NCI-H187 treated with DMSO at 0.1 percent for 48 hours (cell line): ENCODE data around the gene MB21D2.
"Not testable (repeated sequence)": the region's sequence is repeated elsewhere in the genome, so short reads cannot be mapped to it uniquely, and the experiment has no call there.

Experiments
- DNase-seq: peaks from one replicate; lab custom pipeline; 2025; lab: John Stamatoyannopoulos, UW

The MB21D2 gene

DNA sequence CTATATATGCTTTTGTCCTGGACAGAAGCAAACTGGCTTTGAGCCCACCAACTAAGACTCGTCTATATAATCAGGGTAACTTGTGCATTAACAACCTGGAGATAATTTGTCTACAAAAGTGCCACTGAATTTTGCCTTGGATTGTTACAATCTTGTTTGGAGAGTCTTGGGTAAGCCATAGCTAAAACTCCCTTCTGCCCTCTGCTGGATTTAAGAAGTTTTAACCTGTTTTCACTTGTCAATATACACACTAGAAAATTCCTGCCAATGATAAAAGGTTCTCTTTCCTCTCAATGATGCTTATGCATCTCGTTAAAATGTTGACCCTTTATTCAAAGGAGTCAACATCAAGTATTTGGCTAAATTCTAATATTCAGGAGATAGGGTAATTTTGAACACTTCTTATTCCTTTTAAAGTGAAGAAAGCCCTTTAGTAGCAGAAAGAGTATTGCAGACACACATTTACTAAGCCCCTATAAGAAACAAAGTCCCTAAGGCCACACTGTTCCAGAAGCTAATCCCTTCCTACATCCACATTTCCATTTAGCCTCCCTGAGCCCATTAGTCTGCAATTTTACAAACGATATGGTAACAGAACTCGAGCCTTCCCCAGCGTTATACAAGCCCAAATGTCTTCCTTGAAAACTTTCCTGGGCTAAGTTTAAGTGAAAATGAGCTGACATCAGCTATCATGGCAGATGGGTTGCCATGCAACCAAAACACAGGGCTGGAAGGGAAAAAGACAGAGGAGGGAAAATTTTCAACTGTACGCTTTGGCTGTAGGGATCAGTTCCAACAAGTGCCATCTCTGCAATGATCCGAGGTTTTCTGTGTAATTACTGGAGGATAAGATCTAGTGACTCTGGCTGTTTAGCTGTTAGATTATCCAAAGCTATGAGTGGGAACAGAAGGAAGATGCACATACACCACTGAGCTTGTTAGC, 114.4 kb downstream of the MB21D2 start:
- peak; percentile 22 for DNase-seq

DNA sequence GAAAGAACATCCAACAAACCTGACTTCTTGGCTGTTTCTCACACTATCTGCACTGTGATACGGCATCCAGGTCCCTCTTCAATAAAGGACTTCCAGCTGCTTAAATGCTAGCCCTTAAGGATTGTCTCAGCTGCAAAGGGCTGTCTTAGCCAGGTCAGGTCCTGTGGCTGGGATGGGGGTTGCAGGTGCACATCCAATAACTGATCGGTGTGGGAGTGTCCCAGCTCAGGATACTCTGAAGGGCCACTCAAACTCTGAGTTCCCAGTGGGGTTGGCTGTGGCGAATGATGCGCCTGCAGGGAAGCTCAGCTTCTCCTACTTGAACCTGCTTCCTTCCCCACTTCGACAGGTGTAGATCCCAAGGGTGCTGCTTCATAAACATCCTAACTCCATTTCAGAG, 115.7 kb downstream of the MB21D2 start:
- DNase-seq: no peak

DNA sequence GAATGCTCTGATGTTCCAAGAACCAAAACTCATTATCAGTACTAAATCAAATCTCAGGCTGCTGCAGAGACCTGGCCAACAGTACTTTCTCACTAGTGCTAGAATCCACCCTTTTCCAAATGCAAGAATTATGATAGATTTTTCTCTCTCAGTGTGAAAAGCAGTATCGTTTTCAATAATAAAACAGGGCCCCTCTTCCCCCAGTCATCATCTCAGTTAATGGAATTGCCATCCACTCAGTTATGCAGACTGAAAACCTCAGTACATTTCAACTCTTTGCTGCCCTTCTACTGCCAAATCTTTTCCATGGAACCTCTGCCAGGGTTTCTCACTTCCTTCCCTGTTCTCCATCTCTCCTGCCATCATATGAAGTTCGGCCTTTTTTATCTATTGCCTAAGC, 117.9 kb downstream of the MB21D2 start:
- no peak for DNase-seq

DNA sequence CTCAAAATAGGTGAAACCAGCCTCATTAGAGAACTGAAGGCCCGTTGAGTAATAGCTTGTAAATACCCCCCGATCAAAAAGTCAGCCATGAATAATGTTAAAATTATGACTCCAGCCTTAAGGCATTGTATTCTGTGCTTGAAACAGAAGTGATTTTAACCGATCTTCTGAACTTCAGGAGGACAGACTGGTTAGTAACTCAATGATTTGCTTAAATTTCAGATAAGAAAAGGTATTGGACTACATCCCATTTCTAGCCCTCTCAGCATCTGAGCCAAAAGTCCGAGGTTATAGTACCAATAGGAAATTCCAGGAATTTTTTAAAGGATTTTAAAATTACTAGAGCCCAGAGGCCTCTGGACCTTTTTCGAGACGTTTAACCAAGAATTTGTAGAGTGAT, 122.6 kb downstream of the MB21D2 start:
- DNase-seq: no peak

DNA sequence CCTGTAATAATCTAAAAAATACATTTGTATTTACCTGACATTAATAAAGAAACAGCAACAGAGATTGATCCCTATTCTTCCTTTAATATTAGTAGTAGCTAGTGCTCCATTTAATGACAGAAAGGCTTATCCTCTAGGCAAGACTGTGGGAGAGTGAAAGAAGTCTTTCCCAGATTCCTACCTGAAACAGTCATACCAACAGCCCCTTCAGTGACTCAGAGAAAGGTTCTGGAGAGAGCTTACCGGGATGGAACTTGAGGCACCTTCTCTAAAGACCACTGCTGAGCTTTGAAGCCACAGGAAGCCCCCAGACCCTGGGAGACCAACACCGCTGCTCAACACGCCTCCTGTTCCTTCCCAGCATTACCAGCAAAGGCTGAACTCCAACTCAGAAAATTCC, 123.4 kb downstream of the MB21D2 start:
- DNase-seq: no peak

DNA sequence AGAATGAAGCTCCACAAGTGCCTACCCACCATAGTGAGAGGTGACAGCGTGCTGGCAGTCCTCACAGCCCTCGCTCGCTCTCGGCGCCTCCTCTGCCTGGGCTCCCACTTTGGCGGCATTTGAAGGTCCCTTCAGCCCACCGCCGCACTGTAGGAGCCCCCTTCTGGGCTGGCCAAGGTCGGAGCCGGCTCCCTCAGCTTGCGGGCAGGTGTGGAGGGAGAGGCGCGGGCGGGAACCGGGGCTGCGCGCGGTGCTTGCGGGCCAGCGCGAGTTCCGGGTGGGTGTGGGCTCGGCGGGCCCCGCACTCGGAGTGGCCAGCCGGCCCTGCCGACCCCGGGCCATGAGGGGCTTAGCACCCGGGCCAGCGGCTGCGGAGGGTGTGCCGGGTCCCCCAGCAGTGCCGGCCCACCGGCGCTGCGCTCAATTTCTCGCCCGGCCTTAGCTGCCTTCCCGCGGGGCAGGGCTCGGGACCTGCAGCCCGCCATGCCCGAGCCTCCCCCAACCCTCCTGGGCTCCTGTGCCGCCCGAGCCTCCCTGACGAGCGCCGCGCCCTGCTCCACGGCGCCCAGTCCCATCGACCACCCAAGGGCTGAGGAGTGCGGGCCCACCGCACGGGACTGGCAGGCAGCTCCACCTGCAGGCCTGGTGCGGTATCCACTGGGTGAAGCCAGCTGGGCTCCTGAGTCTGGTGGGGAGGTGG, 128.7 kb downstream of the MB21D2 start:
- DNase-seq: not testable (repeated sequence)

DNA sequence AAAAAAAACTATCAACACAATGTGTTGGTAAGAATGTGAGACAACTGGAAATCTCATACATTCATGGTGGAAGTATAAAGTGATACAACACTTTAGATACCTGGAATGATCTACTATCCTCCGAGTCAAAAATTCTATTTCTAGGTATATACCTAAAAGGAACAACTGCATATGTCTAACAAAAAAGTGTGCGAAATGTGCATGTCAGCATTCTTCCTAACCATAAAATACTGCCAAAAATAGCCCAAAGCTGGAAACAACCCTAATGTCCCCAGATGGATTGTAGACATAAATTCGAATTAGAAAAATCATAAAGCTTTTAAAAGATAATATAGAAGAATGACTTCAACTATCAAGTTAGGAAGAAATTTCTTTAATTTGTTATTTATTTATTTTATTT, 139.1 kb downstream of the MB21D2 start:
- DNase-seq: no peak

DNA sequence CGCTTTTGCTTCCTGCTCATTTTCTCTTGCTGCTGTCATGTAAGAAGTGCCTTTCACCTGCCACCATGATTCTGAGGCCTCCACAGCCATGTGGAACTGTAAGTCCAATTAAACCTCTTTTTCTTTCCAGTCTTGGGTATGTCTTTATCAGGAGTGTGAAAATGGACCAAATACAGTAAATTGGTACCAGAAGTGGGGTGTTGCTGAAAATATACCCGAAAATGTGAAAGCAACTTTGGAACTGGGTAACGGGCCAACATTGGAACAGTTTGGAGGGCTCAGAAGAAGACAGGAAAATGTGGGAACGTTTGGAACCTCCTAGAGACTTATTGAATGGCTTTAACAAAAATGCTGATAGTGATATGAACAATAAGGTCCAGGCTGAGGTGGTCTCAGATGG, 143.3 kb downstream of the MB21D2 start:
- not testable (repeated sequence) for DNase-seq

DNA sequence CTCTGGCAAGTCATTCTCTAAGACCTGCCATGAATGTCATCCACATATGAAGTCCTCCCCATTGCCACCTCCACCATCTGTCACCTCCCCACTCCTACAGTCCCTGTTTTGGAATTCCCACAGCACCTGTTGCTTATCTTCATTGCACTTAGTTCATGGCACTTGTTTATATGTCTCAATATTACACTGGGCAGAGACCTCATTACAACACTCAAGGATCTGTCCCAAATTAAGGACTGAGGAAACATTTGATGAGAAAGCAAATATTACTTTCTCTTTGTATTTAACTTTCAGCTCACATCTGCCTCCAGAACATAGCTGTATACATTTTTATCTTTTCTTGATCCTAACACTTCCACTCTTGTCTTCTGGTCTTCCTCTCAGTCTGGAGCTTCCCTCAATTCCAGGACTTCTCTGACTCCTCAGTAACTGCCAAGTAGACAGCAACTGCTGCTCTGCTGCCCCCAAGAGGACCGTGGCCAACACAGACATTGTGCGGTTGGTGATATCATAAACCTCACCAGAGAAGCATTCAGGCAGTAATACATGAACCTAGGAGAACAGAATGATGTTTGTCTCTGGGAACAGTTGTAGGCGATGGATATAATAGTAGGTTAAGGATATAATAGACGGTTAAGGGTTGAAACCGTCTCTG, 145.3 kb downstream of the MB21D2 start:
- no peak for DNase-seq

DNA sequence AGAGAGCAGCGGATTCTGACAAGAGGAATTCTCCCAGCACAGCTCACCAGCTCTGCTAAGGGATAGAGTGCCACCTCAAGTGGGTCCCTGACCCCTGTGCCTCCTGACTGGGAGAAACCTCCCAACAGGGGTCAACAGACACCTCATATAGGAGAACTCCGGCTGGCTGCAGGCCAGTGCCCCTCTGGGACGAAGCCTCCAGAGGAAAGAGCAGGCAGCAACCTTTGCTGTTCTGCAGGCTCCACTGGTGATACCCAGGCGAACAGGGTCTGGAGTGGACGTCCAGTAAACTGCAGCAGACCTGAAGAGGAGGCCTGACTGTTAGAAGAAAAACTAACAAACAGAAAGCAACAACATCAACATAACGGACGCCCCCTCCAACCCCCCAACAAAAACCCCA, 159.0 kb downstream of the MB21D2 start:
- DNase-seq: no peak

DNA sequence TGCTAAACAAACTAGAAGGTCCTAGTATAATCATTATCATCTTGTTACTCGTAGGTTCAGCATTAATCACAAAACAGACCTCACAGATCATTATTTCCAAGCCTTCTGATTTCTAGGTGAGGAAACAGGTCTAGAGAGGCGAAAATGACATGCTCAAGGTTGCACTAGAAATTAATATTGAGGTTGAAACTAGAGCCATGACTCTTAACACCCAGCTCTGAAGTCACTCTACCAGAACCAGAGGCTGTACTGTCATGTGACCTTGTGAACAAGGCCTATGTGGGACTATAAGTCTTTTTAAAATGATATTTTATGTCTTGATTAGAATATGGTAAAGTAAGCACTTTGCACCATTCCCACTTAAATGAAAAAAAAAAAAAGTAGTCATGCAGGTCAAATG, 166.5 kb downstream of the MB21D2 start:
- no peak for DNase-seq

DNA sequence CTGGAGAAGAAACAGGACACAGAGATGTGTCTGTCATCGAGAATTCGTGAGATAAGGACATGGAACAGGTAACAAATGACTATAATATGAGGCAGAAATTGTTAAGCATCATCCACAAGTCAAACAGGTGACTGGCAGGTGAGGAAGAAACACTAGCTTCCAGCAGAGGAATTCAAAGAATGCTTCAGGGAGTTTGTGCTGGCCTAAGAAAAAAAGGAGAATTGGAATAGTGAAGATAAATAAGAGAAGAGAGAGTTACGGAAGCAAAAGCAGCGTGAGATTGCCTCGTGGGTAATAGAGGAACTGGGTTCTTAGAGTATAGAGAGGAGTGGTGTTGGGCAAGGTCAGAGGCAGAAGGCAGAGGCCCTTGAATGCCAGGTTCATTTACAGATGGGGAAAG, 167.5 kb downstream of the MB21D2 start:
- DNase-seq: no peak

DNA sequence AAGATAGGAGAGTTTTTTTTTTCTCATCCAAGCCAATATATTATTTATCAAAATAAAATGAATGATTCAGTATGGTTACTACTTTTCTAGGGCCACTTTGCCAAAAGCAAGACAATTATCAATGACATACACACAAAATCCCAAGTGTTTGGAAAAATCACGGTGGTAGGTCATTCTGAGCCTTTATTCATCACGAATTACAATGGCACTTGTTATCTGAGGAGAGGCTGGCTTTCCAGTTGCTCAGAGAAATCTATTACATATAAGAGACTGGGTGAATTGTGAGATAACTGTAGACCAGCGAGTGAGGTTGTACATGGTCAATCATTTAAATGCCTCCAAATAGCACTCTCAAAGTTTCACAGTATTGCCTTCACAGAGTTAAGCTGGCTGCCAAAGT, 169.9 kb downstream of the MB21D2 start:
- no peak for DNase-seq

DNA sequence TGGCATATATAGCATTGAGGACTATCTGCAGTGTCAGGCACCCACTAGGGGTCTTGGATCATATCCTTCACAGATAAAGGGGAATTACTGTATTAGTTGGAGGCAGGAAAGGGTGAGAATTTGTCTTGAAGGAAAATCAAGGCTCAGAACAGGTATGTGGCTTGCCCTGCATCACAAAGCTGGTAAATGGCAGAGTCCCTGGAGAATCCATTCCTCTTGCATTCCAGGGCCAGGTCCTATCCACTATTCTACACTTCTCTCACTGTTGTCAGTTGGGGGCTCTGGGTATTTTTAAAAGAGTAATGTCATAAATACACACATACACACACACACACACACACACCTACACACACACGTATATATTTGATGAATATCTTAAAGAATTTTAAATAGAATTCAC, 170.5 kb downstream of the MB21D2 start:
- no peak for DNase-seq
